Mesothelial cell of epicardium (in vitro differentiated cells): ENCODE results near the gene GRK5. TPM values are rescaled to one million over a fixed set of nuclear protein-coding genes. Genes with fewer than 3 reads are reported as not detected.

Experiments used
- DNase-seq, 2 experiments: peaks; one replicate each; pipeline ENCODE4 v3.0.0; 2021; ENCODE audit warnings: low spot score in 2 of 2; ENCODE audit not compliant: unreplicated experiment in 2 of 2
- H3K27ac Mint-ChIP-seq: 2 replicates; pipeline ENCODE4 v1.8.0; 2021; ENCODE audit warnings: mixed read lengths
- H3K27me3 Mint-ChIP-seq: 2 replicates; pipeline ENCODE4 v1.8.0; 2021; ENCODE audit warnings: low read depth, mixed read lengths
- H3K36me3 Mint-ChIP-seq: 2 replicates; pipeline ENCODE4 v1.8.0; 2021; ENCODE audit warnings: mixed read lengths
- H3K4me1 Mint-ChIP-seq: 2 replicates; pipeline ENCODE4 v1.8.0; 2021; ENCODE audit warnings: mixed read lengths
- H3K4me3 Mint-ChIP-seq: 2 replicates; pipeline ENCODE4 v1.8.0; 2021; ENCODE audit warnings: mild to moderate bottlenecking, moderate library complexity, mixed read lengths
- H3K9me3 Mint-ChIP-seq: 2 replicates; pipeline ENCODE4 v1.8.0; 2021; ENCODE audit warnings: mixed read lengths
- total RNA-seq: library from RNA; stranded (reverse); gene quantifications from 3 replicates; pipeline ENCODE4 v1.2.1, GENCODE V29; 2021
- TF ChIP-seq, protein P1 (sequence below): fragments of 200-600 bp; sonication (generic); IDR thresholded peaks from one replicate; pipeline ENCODE4 v1.5.0; 2021; ENCODE audit warnings: antibody characterized with exemption; ENCODE audit not compliant: unreplicated experiment

Gene GRK5
- total RNA-seq, 1 donor from 2014 or later: 14.5 TPM

DNA sequence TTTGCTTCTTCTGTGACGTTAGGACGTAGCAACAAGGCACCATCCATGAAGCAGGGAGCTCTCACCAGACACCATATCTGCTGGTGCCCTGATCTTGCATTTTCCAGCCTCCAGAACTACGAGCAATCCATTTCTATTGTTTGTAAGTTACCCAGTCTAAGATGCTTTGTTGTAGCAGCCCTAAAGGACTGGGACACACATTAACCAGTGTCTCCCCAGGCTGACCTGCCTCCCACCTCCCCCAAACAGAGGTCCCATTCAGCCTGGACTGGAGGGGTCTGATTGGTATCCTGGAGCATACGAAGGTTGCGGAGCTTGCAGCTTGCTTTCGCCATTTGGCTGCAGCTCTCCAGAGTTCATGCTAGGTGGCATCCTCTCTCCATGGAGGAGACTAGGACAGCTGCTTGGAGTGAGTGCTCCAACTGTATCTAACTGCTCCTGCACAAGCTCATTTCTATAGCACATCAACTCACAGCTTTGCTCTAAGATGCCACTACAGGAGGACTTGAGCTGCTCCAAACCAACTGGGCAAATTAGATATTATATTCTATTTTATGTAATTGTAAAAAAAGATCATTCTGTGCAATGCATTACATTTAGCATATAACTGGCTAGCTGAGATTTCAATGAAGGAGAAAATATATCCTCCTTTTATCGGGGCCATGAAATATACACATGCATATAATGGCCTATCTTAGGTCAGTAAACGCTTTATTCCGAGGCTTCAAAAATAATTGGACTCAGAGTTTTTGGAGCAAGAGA, 8.0 kb upstream of the GRK5 start:
- no peak overlapping the region for H3K27ac Mint-ChIP-seq
- TF ChIP-seq, protein P1, sequence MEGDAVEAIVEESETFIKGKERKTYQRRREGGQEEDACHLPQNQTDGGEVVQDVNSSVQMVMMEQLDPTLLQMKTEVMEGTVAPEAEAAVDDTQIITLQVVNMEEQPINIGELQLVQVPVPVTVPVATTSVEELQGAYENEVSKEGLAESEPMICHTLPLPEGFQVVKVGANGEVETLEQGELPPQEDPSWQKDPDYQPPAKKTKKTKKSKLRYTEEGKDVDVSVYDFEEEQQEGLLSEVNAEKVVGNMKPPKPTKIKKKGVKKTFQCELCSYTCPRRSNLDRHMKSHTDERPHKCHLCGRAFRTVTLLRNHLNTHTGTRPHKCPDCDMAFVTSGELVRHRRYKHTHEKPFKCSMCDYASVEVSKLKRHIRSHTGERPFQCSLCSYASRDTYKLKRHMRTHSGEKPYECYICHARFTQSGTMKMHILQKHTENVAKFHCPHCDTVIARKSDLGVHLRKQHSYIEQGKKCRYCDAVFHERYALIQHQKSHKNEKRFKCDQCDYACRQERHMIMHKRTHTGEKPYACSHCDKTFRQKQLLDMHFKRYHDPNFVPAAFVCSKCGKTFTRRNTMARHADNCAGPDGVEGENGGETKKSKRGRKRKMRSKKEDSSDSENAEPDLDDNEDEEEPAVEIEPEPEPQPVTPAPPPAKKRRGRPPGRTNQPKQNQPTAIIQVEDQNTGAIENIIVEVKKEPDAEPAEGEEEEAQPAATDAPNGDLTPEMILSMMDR: peak; percentile 20
- peaks cover 17% of the 10 kb centered on the region for H3K27me3 Mint-ChIP-seq
- no peak overlapping the region for H3K4me3 Mint-ChIP-seq
- H3K9me3 Mint-ChIP-seq: no peaks in the 10 kb centered on the region
- H3K36me3 Mint-ChIP-seq: no peaks in the 10 kb centered on the region
- DNase-seq: peak; percentile 38 to 60
- H3K4me1 Mint-ChIP-seq: peaks cover 2% of the 10 kb centered on the region

DNA sequence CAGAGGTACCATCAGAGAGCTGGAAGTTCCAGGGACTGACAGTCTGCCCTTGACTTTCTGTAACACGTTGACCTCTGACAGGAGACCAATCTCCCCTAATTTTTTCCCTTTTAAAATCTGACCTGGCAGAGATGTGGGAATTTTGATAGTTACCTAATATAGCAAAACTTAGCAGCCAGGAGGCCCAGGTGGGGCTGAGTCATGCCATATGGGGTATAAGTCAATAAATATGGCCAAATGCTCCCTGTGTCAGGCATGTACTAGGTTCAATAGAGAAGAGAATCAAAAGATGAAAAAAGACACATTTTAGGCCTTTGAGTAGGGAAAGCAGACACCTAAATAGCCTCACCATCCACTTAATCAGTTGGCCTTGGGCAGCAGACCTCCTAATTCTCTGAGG, 6.1 kb upstream of the GRK5 start:
- H3K36me3 Mint-ChIP-seq: no peaks in the 10 kb centered on the region
- no peak for DNase-seq
- peaks cover 4% of the 10 kb centered on the region for H3K4me1 Mint-ChIP-seq

DNA sequence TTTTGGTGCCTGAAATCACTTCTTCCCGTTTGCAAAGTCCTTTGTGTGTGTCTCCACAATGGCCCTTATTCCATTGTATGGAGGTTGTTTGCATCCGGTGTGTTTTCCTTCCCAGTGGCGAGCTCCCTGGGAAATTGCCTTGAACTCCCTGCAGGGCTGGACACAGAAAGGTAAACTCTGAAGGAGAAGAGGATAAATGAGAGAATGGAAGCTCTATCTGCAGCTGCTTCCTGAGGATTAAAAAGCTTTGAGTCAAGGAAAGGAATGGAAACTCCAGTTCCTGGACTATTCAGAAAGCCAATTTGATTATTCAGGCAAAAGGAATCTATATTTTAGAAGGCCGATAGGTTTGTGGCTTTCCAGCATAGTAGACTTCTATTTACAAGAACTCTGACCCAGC, 4.4 kb upstream of the GRK5 start:
- peaks cover 17% of the 10 kb centered on the region for H3K27me3 Mint-ChIP-seq

More for the DNA sequence above, 6.1 kb upstream of the GRK5 start:
- Mint-ChIP-seq H3K27me3 (peaks cover 19% of the 10 kb centered on the region), H3K4me3 (no peak overlapping the region), H3K27ac (no peak overlapping the region), H3K9me3 (no peaks in the 10 kb centered on the region)
- TF ChIP-seq, protein P1: no peak

DNA sequence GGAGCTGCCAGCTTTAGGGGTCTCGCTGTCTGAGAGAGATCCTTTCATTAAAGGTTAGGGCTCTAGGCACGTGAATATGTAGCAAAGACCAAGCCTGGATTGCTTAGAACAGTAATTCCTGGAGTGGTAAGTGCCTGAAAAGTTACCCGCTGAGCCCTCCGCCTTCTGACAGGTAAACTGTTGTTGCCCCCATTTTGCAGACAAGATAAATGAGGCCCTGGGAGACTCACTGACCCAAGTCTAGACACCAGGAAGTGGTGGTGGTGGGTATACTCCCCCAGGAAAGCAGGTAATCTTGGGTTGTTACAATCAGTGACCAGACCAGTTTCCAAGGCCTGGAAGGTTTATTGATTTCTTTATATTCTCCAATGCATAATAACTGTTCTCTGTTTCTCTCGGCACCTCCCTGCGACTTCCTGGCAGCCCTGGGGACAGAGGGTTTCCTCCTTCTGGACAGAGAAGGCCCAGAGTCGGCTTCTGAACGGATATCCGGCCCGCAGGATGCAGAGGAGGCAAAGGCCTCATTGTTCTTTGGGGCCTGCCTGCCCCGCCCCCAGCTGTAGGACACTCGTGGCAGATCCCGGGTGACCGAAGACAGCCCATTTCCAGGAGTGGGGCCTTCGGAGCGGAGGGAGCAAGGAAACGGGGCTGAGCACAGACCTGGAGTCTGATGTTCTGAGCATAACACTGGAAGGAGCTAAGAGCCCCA, 1.3 kb upstream of the GRK5 start:
- peak in 1 of 2 experiments; percentile 42 for DNase-seq
- H3K4me3 Mint-ChIP-seq: peak overlapping the region; percentile 76

More for the DNA sequence above, 4.4 kb upstream of the GRK5 start:
- no peaks in the 10 kb centered on the region for H3K9me3 Mint-ChIP-seq
- TF ChIP-seq, protein P1: no peak
- no peaks in the 10 kb centered on the region for H3K36me3 Mint-ChIP-seq
- no peak for DNase-seq
- no peak overlapping the region for H3K4me3 Mint-ChIP-seq
- H3K4me1 Mint-ChIP-seq: peaks cover 8% of the 10 kb centered on the region
- H3K27ac Mint-ChIP-seq: peak overlapping the region; percentile 18

DNA sequence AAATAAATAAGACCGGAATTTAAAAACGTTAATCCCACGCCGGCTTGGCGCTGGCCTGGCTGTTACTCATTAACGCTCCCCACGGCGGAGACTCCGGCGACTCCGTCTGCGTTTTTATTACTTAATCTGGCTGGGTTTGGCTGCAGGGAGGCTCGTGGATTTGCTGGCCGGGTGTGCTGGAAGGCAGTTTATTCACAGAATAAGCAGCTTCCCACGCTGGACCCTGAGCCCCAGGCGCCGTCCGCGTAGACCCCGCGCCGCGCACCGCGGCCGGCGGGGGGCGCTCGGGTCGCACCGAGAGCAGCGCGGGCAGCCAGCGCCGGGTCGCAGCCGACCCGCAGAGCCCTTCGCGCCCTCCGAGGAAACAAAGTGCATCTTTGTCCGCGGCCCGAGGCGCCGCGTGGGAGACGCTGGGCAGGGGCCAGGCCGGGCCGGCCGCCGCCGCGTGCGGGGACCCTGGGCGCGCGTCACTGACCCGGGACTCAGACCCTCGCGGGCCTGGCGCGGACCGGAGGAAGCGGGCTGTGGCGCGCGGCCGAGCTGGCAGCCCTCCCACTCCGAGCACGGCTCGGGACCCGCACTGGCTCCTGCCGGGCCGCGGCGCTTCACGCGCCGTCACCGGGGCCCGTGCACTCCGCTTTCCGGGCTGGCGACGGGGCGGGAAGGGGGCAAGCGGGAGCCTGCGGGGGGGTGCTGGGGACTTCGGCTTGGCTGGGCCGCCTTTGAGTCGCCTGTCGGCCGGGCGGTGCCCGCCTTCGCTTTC, 587 bp upstream of the GRK5 start:
- peaks cover 41% of the 10 kb centered on the region for H3K4me1 Mint-ChIP-seq
- peak; percentile 58 to 84 for DNase-seq
- no peaks in the 10 kb centered on the region for H3K36me3 Mint-ChIP-seq
- H3K9me3 Mint-ChIP-seq: no peaks in the 10 kb centered on the region
- TF ChIP-seq, protein P1: peak; percentile 74
- H3K27ac Mint-ChIP-seq: peak overlapping the region; percentile 95
- H3K27me3 Mint-ChIP-seq: peaks cover 16% of the 10 kb centered on the region
- peak overlapping the region; percentile 76 for H3K4me3 Mint-ChIP-seq

More for the DNA sequence above, 1.3 kb upstream of the GRK5 start:
- TF ChIP-seq, protein P1: no peak
- Mint-ChIP-seq H3K27ac (peak overlapping the region; percentile 95), H3K9me3 (no peaks in the 10 kb centered on the region), H3K4me1 (peaks cover 33% of the 10 kb centered on the region), H3K36me3 (no peaks in the 10 kb centered on the region), H3K27me3 (peaks cover 16% of the 10 kb centered on the region)
